Measurements from ENCODE around the gene CACNA2D3.

The CACNA2D3 gene

DNA sequence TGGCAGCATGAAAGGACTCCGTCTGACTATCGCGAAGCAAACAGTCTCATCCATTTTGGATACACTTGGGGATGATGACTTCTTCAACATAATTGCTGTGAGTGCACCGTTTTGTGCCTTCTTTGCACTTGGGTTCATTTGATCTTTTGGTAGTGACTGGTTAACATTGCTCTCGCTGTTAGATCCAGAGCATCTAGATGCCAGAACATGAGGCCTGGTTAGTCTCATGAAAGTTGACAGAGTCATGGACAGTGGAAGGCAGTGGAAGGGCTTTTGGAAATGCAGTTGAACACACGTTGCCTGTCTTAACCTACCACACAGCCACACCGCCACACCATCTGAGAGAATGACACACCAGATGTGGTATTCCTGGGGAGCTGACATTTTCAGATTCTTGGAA, 447.7 kb downstream of the CACNA2D3 start:
- POLR2A ChIA-PET, result no interaction called here
- CTCF ChIA-PET, result no interaction called here
- TF ChIP-seq ELF4 (IDR thresholded peaks at IDR 0.05) (no peak), TARDBP (IDR thresholded peaks at IDR 0.05) (no peak), NFRKB (IDR thresholded peaks at IDR 0.05) (no peak), SUZ12 (IDR thresholded peaks at IDR 0.05) (no peak), ARNT (IDR thresholded peaks at IDR 0.05) (no peak), ZNF384 (IDR thresholded peaks at IDR 0.05) (no peak), LEF1 (IDR thresholded peaks at IDR 0.05; ENCODE audit: borderline replicate concordance) (no peak), L3MBTL2 (conservative IDR thresholded peaks at IDR 0.05) (no peak)
- TF ChIP-seq, protein P1, sequence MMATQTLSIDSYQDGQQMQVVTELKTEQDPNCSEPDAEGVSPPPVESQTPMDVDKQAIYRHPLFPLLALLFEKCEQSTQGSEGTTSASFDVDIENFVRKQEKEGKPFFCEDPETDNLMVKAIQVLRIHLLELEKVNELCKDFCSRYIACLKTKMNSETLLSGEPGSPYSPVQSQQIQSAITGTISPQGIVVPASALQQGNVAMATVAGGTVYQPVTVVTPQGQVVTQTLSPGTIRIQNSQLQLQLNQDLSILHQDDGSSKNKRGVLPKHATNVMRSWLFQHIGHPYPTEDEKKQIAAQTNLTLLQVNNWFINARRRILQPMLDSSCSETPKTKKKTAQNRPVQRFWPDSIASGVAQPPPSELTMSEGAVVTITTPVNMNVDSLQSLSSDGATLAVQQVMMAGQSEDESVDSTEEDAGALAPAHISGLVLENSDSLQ (IDR thresholded peaks at IDR 0.05), result no peak
- no peak for DNase-seq (ENCODE audit: extremely low spot score)

DNA sequence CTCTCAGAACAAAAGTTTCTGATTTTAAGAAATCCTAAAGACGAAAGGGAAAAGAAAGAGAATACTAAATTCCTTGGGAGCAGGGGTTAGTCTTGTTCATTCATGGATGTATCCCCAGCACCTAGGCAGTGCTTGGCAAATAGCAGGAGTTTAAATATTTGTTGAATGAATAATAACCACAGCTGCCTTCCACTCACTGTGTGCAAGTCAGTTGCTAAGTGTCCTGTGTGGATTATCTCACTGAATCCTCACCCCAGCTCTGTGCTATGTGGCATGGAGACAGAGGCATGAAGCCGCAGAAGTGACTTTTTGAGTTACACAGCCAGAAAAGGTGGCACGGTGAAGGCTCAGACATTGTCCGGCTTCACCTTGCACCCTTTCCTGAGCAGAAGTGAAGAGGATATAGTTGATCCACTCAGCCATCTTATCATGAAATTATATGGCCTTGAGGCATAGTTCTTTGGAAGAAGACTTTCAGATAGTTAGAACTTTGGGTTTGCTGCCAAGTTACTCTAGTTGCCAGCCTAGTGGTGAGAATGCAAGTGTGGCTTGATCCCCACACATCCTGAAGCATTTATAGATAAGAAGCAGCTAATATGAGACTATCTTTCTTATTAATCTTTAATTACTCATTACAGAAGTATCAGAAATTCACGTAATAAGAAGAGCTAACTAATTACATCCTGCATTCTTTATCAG, 450.0 kb downstream of the CACNA2D3 start:
- no peak for DNase-seq (ENCODE audit: extremely low spot score)
- no peak for TF ChIP-seq FOXM1 (IDR thresholded peaks at IDR 0.05; ENCODE audit: borderline replicate concordance)
- no peak for TF ChIP-seq TARDBP (IDR thresholded peaks at IDR 0.05)
- TF ChIP-seq BHLHE40 (IDR thresholded peaks at IDR 0.05; ENCODE audit: borderline replicate concordance), result no peak
- no peak for TF ChIP-seq SUZ12 (IDR thresholded peaks at IDR 0.05)
- TF ChIP-seq FOXA1 (IDR thresholded peaks at IDR 0.05), result no peak
- TF ChIP-seq FOXK2 (IDR thresholded peaks at IDR 0.05), result no peak
- no peak for TF ChIP-seq HDGF (IDR thresholded peaks at IDR 0.05; ENCODE audit: borderline replicate concordance)
- no peak for TF ChIP-seq ZNF384 (IDR thresholded peaks at IDR 0.05)
- TF ChIP-seq, protein P1 (IDR thresholded peaks at IDR 0.05), result no peak
- no peak for TF ChIP-seq ARNT (IDR thresholded peaks at IDR 0.05)
- no peak for TF ChIP-seq ELF4 (IDR thresholded peaks at IDR 0.05)
- no peak for TF ChIP-seq NFRKB (IDR thresholded peaks at IDR 0.05)
- no peak for TF ChIP-seq L3MBTL2 (conservative IDR thresholded peaks at IDR 0.05)
- ChIA-PET POLR2A (no interaction called here), CTCF (no interaction called here)

DNA sequence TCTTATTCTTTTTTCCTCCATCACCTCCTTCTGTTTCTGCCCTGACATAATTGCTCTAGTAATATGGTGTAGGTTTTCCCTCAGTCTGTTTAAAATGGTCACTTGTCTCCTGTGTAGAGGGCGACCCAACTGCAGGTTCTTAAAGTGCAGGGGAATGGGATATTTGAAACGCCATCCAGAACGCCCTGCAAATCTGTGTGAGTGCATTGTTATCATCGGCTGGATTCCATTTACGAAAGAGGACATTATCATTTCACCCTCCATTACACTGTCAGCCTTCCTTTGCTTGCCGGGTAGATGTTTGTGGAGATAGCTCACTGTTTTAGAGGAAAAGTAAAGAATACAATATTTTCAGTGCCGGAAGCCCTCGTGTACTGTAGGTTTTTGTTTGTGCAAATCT, 451.5 kb downstream of the CACNA2D3 start:
- POLR2A ChIA-PET, result no interaction called here
- TF ChIP-seq BHLHE40 (IDR thresholded peaks at IDR 0.05; ENCODE audit: borderline replicate concordance) (no peak), LEF1 (IDR thresholded peaks at IDR 0.05; ENCODE audit: borderline replicate concordance) (no peak), SP1 (IDR thresholded peaks at IDR 0.05) (no peak), ELF4 (IDR thresholded peaks at IDR 0.05) (no peak), TARDBP (IDR thresholded peaks at IDR 0.05) (no peak), ZNF384 (IDR thresholded peaks at IDR 0.05) (no peak), L3MBTL2 (conservative IDR thresholded peaks at IDR 0.05) (no peak), FOXA1 (IDR thresholded peaks at IDR 0.05) (no peak)
- TF ChIP-seq, protein P1 (IDR thresholded peaks at IDR 0.05), result no peak
- no peak for DNase-seq (ENCODE audit: extremely low spot score)
- CTCF ChIA-PET, result no interaction called here

DNA sequence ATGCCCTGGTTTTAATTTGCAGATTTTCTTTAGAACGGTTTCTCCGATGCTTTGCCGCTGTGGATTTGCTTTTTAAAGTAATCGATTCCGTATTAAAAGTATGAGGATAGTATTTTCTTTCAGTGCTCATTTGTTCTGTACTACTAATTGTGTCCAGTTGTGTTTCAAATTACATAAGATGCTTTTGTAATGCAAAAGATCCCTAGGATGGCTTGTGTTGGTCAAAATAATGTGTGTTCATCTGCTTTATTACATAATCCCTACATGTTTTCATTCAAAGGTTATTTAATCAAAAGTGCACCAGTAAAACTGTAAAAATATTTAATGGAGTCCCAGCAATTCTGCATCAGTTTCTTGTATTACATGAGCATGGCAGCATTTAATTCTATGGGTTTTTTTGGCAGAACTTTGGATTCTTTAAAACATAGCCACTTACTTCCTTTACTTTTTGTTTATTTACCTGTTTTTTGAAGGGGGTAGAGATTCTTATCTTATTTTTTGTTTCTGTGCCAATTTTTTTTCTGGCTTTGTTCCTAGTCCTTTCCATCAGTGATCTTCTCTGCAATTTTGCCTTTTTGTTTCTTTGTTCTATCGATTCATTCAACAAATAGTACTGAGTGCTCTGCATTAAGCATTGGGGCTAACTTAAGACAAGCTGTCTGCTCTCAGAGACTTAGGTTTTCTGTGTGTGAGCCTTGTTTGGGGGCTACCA, 452.7 kb downstream of the CACNA2D3 start:
- no peak for TF ChIP-seq TARDBP (IDR thresholded peaks at IDR 0.05)
- TF ChIP-seq CTBP1 (IDR thresholded peaks at IDR 0.05; ENCODE audit: borderline replicate concordance), result no peak
- no peak for TF ChIP-seq HDGF (IDR thresholded peaks at IDR 0.05; ENCODE audit: borderline replicate concordance)
- no peak for TF ChIP-seq FOXM1 (IDR thresholded peaks at IDR 0.05; ENCODE audit: borderline replicate concordance)
- no peak for TF ChIP-seq ELF4 (IDR thresholded peaks at IDR 0.05)
- TF ChIP-seq LEF1 (IDR thresholded peaks at IDR 0.05; ENCODE audit: borderline replicate concordance), result no peak
- TF ChIP-seq L3MBTL2 (conservative IDR thresholded peaks at IDR 0.05), result no peak
- TF ChIP-seq, protein P1 (IDR thresholded peaks at IDR 0.05), result no peak
- TF ChIP-seq NFRKB (IDR thresholded peaks at IDR 0.05), result no peak
- TF ChIP-seq FOXK2 (IDR thresholded peaks at IDR 0.05), result no peak
- no peak for TF ChIP-seq SUZ12 (IDR thresholded peaks at IDR 0.05)
- TF ChIP-seq ZNF384 (IDR thresholded peaks at IDR 0.05), result no peak
- ChIA-PET CTCF (no interaction called here), POLR2A (no interaction called here)
- no peak for DNase-seq (ENCODE audit: extremely low spot score)

DNA sequence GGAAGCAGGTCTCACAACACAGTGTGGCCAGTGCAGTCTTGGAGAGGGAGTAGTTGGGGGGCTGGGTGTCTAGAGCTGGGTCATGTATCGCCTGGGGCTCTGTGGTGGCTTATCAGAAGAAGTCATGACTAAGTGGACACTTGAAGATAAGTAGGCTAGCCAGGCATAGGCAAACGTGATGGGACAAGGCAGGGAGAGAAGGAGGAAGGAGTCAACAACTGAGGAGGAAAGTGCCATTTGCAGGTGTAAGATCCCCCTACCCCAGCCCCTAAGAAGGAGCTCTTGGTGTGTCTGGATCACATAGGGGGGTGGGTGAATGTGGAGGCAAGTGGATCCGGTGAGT, 453.2 kb downstream of the CACNA2D3 start:
- TF ChIP-seq SP1 (IDR thresholded peaks at IDR 0.05) (no peak), L3MBTL2 (conservative IDR thresholded peaks at IDR 0.05) (no peak), FOXA1 (IDR thresholded peaks at IDR 0.05) (no peak), ZNF384 (IDR thresholded peaks at IDR 0.05) (no peak), FOXK2 (IDR thresholded peaks at IDR 0.05) (no peak), ARNT (IDR thresholded peaks at IDR 0.05) (no peak), TARDBP (IDR thresholded peaks at IDR 0.05) (no peak), ELF4 (IDR thresholded peaks at IDR 0.05) (no peak), SUZ12 (IDR thresholded peaks at IDR 0.05) (no peak), LEF1 (IDR thresholded peaks at IDR 0.05; ENCODE audit: borderline replicate concordance) (no peak), NFRKB (IDR thresholded peaks at IDR 0.05) (no peak), CTBP1 (IDR thresholded peaks at IDR 0.05; ENCODE audit: borderline replicate concordance) (no peak), FOXM1 (IDR thresholded peaks at IDR 0.05; ENCODE audit: borderline replicate concordance) (no peak), BHLHE40 (IDR thresholded peaks at IDR 0.05; ENCODE audit: borderline replicate concordance) (no peak), HDGF (IDR thresholded peaks at IDR 0.05; ENCODE audit: borderline replicate concordance) (no peak)
- TF ChIP-seq, protein P1 (IDR thresholded peaks at IDR 0.05), result no peak
- POLR2A ChIA-PET, result no interaction called here
- CTCF ChIA-PET, result no interaction called here
- DNase-seq (ENCODE audit: extremely low spot score), result no peak

Measured in HEK293T (cell line).